ENCODE measurements around the gene DEAF1.

Gene DEAF1

DNA sequence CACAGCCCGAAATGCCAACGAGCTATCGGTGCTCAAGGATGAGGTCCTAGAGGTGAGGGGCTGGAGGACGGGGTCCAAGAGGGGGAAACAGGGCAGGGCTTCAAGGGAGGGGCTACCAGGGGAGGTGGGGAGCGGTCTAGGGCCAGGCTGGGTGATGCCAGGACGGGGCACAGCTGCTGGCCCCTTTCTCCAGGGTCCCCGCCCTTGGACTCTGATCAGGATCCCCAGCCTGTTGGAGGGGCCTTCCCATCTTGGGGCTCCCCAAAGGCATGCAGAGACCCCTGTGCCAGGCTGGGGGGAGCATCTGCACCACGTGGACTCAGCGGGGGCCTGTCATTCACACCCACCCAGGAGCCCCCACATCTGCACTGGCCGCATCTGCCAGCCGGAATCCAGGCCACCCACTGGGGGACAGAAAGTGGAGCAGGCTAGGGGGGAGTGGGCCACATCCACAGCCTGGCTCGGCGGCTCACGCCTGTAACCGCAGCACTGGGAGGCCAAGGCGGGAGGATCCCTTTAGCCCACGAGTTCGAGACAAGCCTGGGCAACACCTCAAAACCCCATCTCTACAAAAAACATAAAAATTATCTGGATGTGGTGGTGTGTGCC is 29.9 kb upstream of the DEAF1 start:
- peaks cover 8% of the 10 kb centered on the region for H3K27me3 ChIP-seq (ENCODE audit: insufficient read depth, poor library complexity, severe bottlenecking)
- no peak overlapping the region for H3K27ac ChIP-seq (replicated peaks)
- TF ChIP-seq GABPA (IDR thresholded peaks at IDR 0.05; ENCODE audit: low read depth): no peak
- TF ChIP-seq POLR2AphosphoS5 (IDR thresholded peaks at IDR 0.05; ENCODE audit: low read depth): no peak
- TF ChIP-seq REST (IDR thresholded peaks at IDR 0.05; ENCODE audit: insufficient replicate concordance, low read depth): no peak
- TF ChIP-seq SPI1 (IDR thresholded peaks at IDR 0.05; ENCODE audit: borderline replicate concordance, low read depth): no peak
- TF ChIP-seq, protein P1, sequence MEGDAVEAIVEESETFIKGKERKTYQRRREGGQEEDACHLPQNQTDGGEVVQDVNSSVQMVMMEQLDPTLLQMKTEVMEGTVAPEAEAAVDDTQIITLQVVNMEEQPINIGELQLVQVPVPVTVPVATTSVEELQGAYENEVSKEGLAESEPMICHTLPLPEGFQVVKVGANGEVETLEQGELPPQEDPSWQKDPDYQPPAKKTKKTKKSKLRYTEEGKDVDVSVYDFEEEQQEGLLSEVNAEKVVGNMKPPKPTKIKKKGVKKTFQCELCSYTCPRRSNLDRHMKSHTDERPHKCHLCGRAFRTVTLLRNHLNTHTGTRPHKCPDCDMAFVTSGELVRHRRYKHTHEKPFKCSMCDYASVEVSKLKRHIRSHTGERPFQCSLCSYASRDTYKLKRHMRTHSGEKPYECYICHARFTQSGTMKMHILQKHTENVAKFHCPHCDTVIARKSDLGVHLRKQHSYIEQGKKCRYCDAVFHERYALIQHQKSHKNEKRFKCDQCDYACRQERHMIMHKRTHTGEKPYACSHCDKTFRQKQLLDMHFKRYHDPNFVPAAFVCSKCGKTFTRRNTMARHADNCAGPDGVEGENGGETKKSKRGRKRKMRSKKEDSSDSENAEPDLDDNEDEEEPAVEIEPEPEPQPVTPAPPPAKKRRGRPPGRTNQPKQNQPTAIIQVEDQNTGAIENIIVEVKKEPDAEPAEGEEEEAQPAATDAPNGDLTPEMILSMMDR (IDR thresholded peaks at IDR 0.05; ENCODE audit: insufficient read depth, low read length): no peak
- DNase-seq (ENCODE audit: low read depth in 1 of 2, low spot score in 1 of 2): no peak
- H3K4me3 ChIP-seq (replicated peaks; ENCODE audit: insufficient read depth, low read length): no peak overlapping the region

- TF ChIP-seq GABPA (IDR thresholded peaks at IDR 0.05; ENCODE audit: low read depth): no peak
- no peak for TF ChIP-seq REST (IDR thresholded peaks at IDR 0.05; ENCODE audit: insufficient replicate concordance, low read depth)
- no peak for TF ChIP-seq SPI1 (IDR thresholded peaks at IDR 0.05; ENCODE audit: borderline replicate concordance, low read depth)
- Histone ChIP-seq H3K4me3 (replicated peaks; ENCODE audit: insufficient read depth, low read length) (no peak overlapping the region), H3K27ac (replicated peaks) (no peak overlapping the region), H3K27me3 (ENCODE audit: insufficient read depth, poor library complexity, severe bottlenecking) (peaks cover 11% of the 10 kb centered on the region)
- DNase-seq (ENCODE audit: low read depth in 1 of 2, low spot score in 1 of 2): no peak
These were observed 29.2 kb upstream of the DEAF1 start for GRCh38 chr11:724049-724777.

- TF ChIP-seq GABPA (IDR thresholded peaks at IDR 0.05; ENCODE audit: low read depth) (no peak), SPI1 (IDR thresholded peaks at IDR 0.05; ENCODE audit: borderline replicate concordance, low read depth) (no peak), POLR2AphosphoS5 (IDR thresholded peaks at IDR 0.05; ENCODE audit: low read depth) (no peak), REST (IDR thresholded peaks at IDR 0.05; ENCODE audit: insufficient replicate concordance, low read depth) (no peak)
- TF ChIP-seq, protein P1 (IDR thresholded peaks at IDR 0.05; ENCODE audit: insufficient read depth, low read length): peak; percentile 35
- Histone ChIP-seq H3K27me3 (ENCODE audit: insufficient read depth, poor library complexity, severe bottlenecking) (peaks cover 11% of the 10 kb centered on the region), H3K27ac (replicated peaks) (no peak overlapping the region), H3K4me3 (replicated peaks; ENCODE audit: insufficient read depth, low read length) (no peak overlapping the region)
- DNase-seq (ENCODE audit: low read depth in 1 of 2, low spot score in 1 of 2): peak in 1 of 2 experiments; percentile 39
These were observed 28.3 kb upstream of the DEAF1 start for GRCh38 chr11:723120-723883.
